ENCODE results near the gene CAMSAP1.

Gene CAMSAP1

DNA sequence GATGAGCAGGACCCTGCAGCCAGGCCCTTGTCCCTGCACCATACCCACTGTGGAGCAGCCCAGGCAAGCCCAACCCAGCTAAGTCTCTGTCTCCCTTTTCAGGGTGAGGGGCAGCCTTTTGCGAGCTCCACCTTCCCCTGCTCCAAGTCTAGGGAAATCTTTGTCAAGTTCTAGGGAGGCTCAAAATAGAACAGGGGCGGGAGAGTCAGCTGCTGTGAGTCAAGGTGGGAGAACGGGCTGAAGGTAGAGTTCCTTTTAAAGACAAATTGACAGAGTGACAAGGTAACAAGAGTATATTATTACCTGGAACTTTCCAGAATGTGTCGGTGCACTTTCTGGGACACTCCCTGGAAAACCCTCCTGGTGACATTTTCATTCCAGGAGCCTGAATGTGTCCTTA, 140.6 kb downstream of the CAMSAP1 start:
- no peak for TF ChIP-seq EZH2phosphoT487 (IDR thresholded peaks at IDR 0.05; ENCODE audit: low read depth)
- no peak for TF ChIP-seq CTCF (IDR thresholded peaks at IDR 0.05; ENCODE audit: low read depth, low read length)
- Histone ChIP-seq H4K20me1 (ENCODE audit: insufficient read depth, low read length) (no peaks in the 10 kb centered on the region), H3K79me2 (ENCODE audit: low read length) (no peaks in the 10 kb centered on the region), H2AFZ (ENCODE audit: low read depth, low read length) (no peak overlapping the region), H3K36me3 (replicated peaks; ENCODE audit: low read depth, low read length) (no peaks in the 10 kb centered on the region), H3K9me3 (ENCODE audit: insufficient read depth, low read length) (no peaks in the 10 kb centered on the region), H3K9ac (ENCODE audit: low read length) (no peak overlapping the region), H3K4me2 (ENCODE audit: low read length) (no peak overlapping the region), H3K27ac (ENCODE audit: low read length) (no peak overlapping the region), H3K4me3 (ENCODE audit: low read length) (no peak overlapping the region), H3K4me1 (ENCODE audit: low read length) (no peaks in the 10 kb centered on the region), H3K27me3 (ENCODE audit: low read depth, low read length) (no peaks in the 10 kb centered on the region)

GRCh38 chr9:135766251-135766650, 141.1 kb downstream of the CAMSAP1 start:
- Histone ChIP-seq H4K20me1 (ENCODE audit: insufficient read depth, low read length) (no peaks in the 10 kb centered on the region), H3K27ac (ENCODE audit: low read length) (no peak overlapping the region), H3K4me2 (ENCODE audit: low read length) (no peak overlapping the region), H3K4me3 (ENCODE audit: low read length) (no peak overlapping the region), H3K4me1 (ENCODE audit: low read length) (no peaks in the 10 kb centered on the region), H3K9me3 (ENCODE audit: insufficient read depth, low read length) (no peaks in the 10 kb centered on the region), H3K36me3 (replicated peaks; ENCODE audit: low read depth, low read length) (no peaks in the 10 kb centered on the region), H3K27me3 (ENCODE audit: low read depth, low read length) (no peaks in the 10 kb centered on the region), H3K79me2 (ENCODE audit: low read length) (no peaks in the 10 kb centered on the region), H3K9ac (ENCODE audit: low read length) (no peak overlapping the region), H2AFZ (ENCODE audit: low read depth, low read length) (no peak overlapping the region)
- TF ChIP-seq EZH2phosphoT487 (IDR thresholded peaks at IDR 0.05; ENCODE audit: low read depth) (no peak), CTCF (IDR thresholded peaks at IDR 0.05; ENCODE audit: low read depth, low read length) (no peak)

DNA sequence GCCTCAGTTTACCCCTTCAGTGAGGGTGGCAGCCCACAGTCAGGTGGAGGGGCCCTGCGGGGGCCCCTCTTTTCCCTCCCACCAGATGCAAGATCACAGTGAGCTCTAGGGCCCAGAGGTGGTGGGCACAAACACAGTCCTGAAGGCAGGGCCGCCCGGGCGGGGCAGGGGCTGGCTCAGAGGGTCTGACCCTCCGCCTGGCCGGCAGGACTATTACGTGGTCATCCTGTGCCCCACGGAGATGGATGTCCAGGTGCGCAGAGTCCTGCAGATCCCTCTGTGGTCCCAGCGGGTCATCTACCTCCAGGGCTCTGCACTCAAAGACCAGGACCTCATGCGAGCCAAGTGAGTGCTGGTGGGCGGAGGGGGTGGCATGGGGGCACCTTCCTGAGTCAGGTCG, 141.9 kb downstream of the CAMSAP1 start:
- Histone ChIP-seq H3K9ac (ENCODE audit: low read length) (no peak overlapping the region), H3K4me3 (ENCODE audit: low read length) (no peak overlapping the region), H3K9me3 (ENCODE audit: insufficient read depth, low read length) (no peaks in the 10 kb centered on the region), H3K4me1 (ENCODE audit: low read length) (no peaks in the 10 kb centered on the region), H3K27me3 (ENCODE audit: low read depth, low read length) (no peaks in the 10 kb centered on the region), H3K36me3 (replicated peaks; ENCODE audit: low read depth, low read length) (no peaks in the 10 kb centered on the region), H3K27ac (ENCODE audit: low read length) (no peak overlapping the region), H2AFZ (ENCODE audit: low read depth, low read length) (no peak overlapping the region), H3K79me2 (ENCODE audit: low read length) (no peaks in the 10 kb centered on the region), H4K20me1 (ENCODE audit: insufficient read depth, low read length) (no peaks in the 10 kb centered on the region), H3K4me2 (ENCODE audit: low read length) (no peak overlapping the region)
- TF ChIP-seq EZH2phosphoT487 (IDR thresholded peaks at IDR 0.05; ENCODE audit: low read depth) (no peak), CTCF (IDR thresholded peaks at IDR 0.05; ENCODE audit: low read depth, low read length) (no peak)

DNA sequence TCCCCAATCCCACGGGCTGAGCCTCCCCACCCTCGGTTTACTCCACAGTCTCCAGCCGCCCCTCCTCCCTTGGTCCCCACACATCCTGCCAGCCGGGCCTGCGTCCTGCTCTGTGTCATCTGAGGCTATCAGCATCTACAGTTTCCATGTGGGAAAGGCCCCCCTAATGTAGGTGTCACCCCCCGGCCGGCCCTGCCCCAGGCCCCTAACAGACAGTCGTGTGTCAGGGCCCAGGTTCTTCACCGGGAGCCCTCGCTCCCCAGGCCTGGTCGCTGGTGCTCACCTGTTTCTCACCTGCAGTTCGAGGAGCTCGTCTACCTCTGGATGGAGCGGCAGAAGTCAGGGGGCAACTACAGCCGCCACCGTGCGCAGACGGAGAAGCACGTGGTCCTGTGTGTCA, 142.6 kb downstream of the CAMSAP1 start:
- Histone ChIP-seq H3K27ac (ENCODE audit: low read length) (no peak overlapping the region), H3K4me1 (ENCODE audit: low read length) (no peaks in the 10 kb centered on the region), H3K9ac (ENCODE audit: low read length) (no peak overlapping the region), H3K9me3 (ENCODE audit: insufficient read depth, low read length) (no peaks in the 10 kb centered on the region), H3K4me3 (ENCODE audit: low read length) (no peak overlapping the region), H4K20me1 (ENCODE audit: insufficient read depth, low read length) (no peaks in the 10 kb centered on the region), H3K36me3 (replicated peaks; ENCODE audit: low read depth, low read length) (no peaks in the 10 kb centered on the region), H3K4me2 (ENCODE audit: low read length) (no peak overlapping the region), H3K79me2 (ENCODE audit: low read length) (no peaks in the 10 kb centered on the region), H2AFZ (ENCODE audit: low read depth, low read length) (no peak overlapping the region), H3K27me3 (ENCODE audit: low read depth, low read length) (no peaks in the 10 kb centered on the region)
- TF ChIP-seq CTCF (IDR thresholded peaks at IDR 0.05; ENCODE audit: low read depth, low read length): no peak
- no peak for TF ChIP-seq EZH2phosphoT487 (IDR thresholded peaks at IDR 0.05; ENCODE audit: low read depth)

Data from OCI-LY3 (cell line).